K562 (cell line): ENCODE measurements around the gene FBP1. TPM values are rescaled to one million over a fixed set of nuclear protein-coding genes. Genes with fewer than 3 reads are reported as not detected.

Experiments used
- ARHGAP35 ChIP-seq: fragments of 450-650 bp; IDR thresholded peaks from 2 replicates; pipeline ENCODE4 v1.6.1; 2018; ENCODE audit not compliant: partially characterized antibody
- CTCFL ChIP-seq: IDR thresholded peaks from 2 replicates; pipeline ENCODE4 v1.6.1; 2011; ENCODE audit warnings: borderline replicate concordance, low read depth, mild to moderate bottlenecking, moderate library complexity, low read length; ENCODE audit not compliant: insufficient read depth, poor library complexity, severe bottlenecking
- CXXC5 ChIP-seq: fragments of 250-450 bp; sonication (Bioruptor Pico); IDR thresholded peaks from 2 replicates; pipeline ENCODE4 v1.8.0; 2022; ENCODE audit warnings: inconsistent platforms, mild to moderate bottlenecking, moderate library complexity
- DNMT1 ChIP-seq: fragments of 450-650 bp; IDR thresholded peaks from 2 replicates; pipeline ENCODE4 v1.6.1; 2016; ENCODE audit warnings: antibody characterized with exemption, mild to moderate bottlenecking
- FOXK2 ChIP-seq, 2 experiments: fragments of 450-650 bp; IDR thresholded peaks in 1 of 2; conservative IDR thresholded peaks in 1 of 2; 2 replicates each; pipeline ENCODE4 v1.6.1; 2016; ENCODE audit warnings: low read depth in 2 of 2, mild to moderate bottlenecking in 1 of 2
- HDAC2 ChIP-seq: fragments of 450-650 bp; IDR thresholded peaks from 2 replicates; pipeline ENCODE4 v1.6.1; 2016; ENCODE audit warnings: mild to moderate bottlenecking
- IFI16 ChIP-seq: fragments of 250-450 bp; sonication (Bioruptor Pico); IDR thresholded peaks from 2 replicates; pipeline ENCODE4 v2.1.2; 2022; ENCODE audit warnings: mild to moderate bottlenecking, inconsistent platforms
- MCM2 ChIP-seq: fragments of 450-650 bp; IDR thresholded peaks from 2 replicates; pipeline ENCODE4 v1.6.1; 2017; ENCODE audit warnings: low read depth, mild to moderate bottlenecking
- MCM3 ChIP-seq: fragments of 450-650 bp; IDR thresholded peaks from 2 replicates; pipeline ENCODE4 v1.6.1; 2016
- NR2F6 ChIP-seq: fragments of 450-650 bp; formaldehyde crosslinking; IDR thresholded peaks from 2 replicates; pipeline ENCODE4 v1.4.0; 2020; ENCODE audit warnings: mild to moderate bottlenecking
- PTRF ChIP-seq: fragments of 450-650 bp; IDR thresholded peaks from 2 replicates; pipeline ENCODE4 v1.6.1; 2016; ENCODE audit warnings: mild to moderate bottlenecking, missing genetic modification characterization, missing compliant biosample characterization
- RBBP5 ChIP-seq: fragments of 200-600 bp; sonication (generic); IDR thresholded peaks from 2 replicates; pipeline ENCODE4 v1.6.1; 2012; ENCODE audit warnings: borderline replicate concordance, mild to moderate bottlenecking, low read length, control low read depth, inconsistent platforms; ENCODE audit not compliant: insufficient read depth, poor library complexity, severe bottlenecking
- SMAD2 ChIP-seq: fragments of 150-350 bp; IDR thresholded peaks from 2 replicates; pipeline ENCODE4 v1.6.1; 2014; ENCODE audit warnings: low read depth, mild to moderate bottlenecking, low read length
- ZNF134 ChIP-seq: fragments of 250-450 bp; sonication (Bioruptor Pico); conservative IDR thresholded peaks from 2 replicates; pipeline ENCODE4 v1.4.0; 2020
- ZNF146 ChIP-seq: IDR thresholded peaks from one replicate; pipeline ENCODE4 v1.6.1; 2018; ENCODE audit warnings: missing compliant biosample characterization; ENCODE audit not compliant: unreplicated experiment
- ZNF165 ChIP-seq: fragments of 250-450 bp; sonication (Bioruptor Pico); IDR thresholded peaks from 2 replicates; pipeline ENCODE4 v1.4.0; 2020; ENCODE audit warnings: borderline replicate concordance
- ZNF174 ChIP-seq: fragments of 250-450 bp; sonication (Bioruptor Pico); IDR thresholded peaks from 2 replicates; pipeline ENCODE4 v1.4.0; 2020; ENCODE audit warnings: mild to moderate bottlenecking
- ZNF217 ChIP-seq: sonication (generic); formaldehyde crosslinking; IDR thresholded peaks from 2 replicates; pipeline ENCODE4 v1.8.0; 2022; ENCODE audit warnings: mild to moderate bottlenecking, missing genetic modification reagents
- ZNF24 ChIP-seq: fragments of 450-650 bp; IDR thresholded peaks from 2 replicates; pipeline ENCODE4 v1.6.1; 2016
- ZNF431 ChIP-seq: sonication (generic); formaldehyde crosslinking; IDR thresholded peaks from 2 replicates; pipeline ENCODE4 v1.8.0; 2022; ENCODE audit warnings: mild to moderate bottlenecking, missing genetic modification reagents
- ZNF444 ChIP-seq: fragments of 250-450 bp; sonication (Bioruptor Pico); IDR thresholded peaks from 2 replicates; pipeline ENCODE4 v1.4.0; 2020; ENCODE audit warnings: mild to moderate bottlenecking, moderate library complexity
- polyA plus RNA-seq, 8 experiments: library from polyadenylated mRNA; depleted of rRNA in 4 of 8; stranded (reverse) in 5 of 8; unstranded in 3 of 8; fragments of >200 nt; fragmentation: Nextera tagmentation in 2 of 8; fragmentation: Illumina TruSeq in 1 of 8; extraction: Ambion mirVana in 2 of 8; extraction: Trizol in 1 of 8; gene quantifications; 2 replicates each; pipeline versions ENCODE4 v1.2.1 to v1.2.3, GENCODE V29; 2011 to 2014; ENCODE audit warnings: inconsistent platforms in 1 of 8, missing spikeins in 1 of 8
- total RNA-seq, 7 experiments: library from RNA; depleted of rRNA in 6 of 7; stranded (reverse); fragments of >200 nt in 6 of 7; fragmentation: Illumina TruSeq in 2 of 7; extraction: Trizol in 2 of 7; gene quantifications; 2 replicates each; pipeline versions ENCODE4 v1.2.1 to v1.2.3, GENCODE V29; 2011 to 2021; ENCODE audit warnings: low replicate concordance in 1 of 7
- TF ChIP-seq, protein P1 (sequence below): fragments of 450-650 bp; IDR thresholded peaks from 2 replicates; pipeline ENCODE4 v1.7.1; 2018; ENCODE audit warnings: mild to moderate bottlenecking, low read depth; ENCODE audit not compliant: partially characterized antibody
- TF ChIP-seq, protein P2 (sequence below): fragments of 250-450 bp; sonication (Bioruptor Pico); IDR thresholded peaks from 2 replicates; pipeline ENCODE4 v1.4.0; 2020; ENCODE audit warnings: mild to moderate bottlenecking, moderate library complexity, borderline replicate concordance

The FBP1 gene
- total and polyA plus RNA-seq, 9 of the 15 experiments (the other 6 are each of a cell fraction or from before 2014, with no cell fraction given) = 0.24 TPM; not detected in 8

DNA sequence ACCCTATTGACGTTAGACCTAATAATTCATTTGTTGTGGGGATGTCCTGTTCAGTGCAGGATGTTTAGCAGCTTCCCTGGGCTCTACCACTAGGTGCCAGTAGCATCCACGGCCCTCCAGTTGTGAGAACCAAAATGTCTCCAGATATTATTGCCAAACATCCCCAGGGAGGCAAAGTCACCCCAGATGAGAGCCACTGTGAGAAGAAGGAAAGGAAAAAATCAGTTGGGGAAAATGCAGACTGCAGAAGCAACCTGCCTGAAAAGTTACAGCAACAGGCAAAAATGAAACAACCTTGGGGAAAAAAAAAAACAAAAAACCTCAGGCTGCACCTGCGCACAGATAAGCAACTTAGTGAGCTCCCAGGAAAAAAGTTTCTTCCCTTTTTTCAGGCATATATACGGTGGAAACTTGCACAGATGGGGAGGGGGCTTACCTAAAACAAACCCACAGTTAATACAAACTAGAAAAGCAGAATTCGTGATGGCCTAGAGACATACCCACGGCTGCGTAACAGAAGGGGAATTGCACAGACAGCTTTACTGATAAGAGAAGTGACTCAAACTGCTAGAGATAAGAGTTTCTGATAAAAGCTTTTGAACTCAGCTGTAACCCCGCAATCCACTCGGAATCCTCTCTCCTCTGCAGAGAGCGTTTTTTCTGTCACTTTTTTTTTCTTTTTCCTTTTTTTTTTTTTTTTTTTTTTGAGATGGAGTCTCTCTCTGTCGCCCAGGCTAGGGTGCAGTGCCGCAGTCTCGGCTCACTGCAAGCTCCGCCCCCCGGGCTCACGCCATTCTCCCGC is 29.8 kb upstream of the FBP1 start (continued):
- TF ChIP-seq ZNF24 = peak; percentile 52; the same call in 1 of the 2 replicates
- TF ChIP-seq CTCFL = no peak
- no peak for TF ChIP-seq MCM2
- TF ChIP-seq CXXC5 (CRISPR knock-in tag) = peak; percentile 64
- TF ChIP-seq MCM3 = no peak
- TF ChIP-seq FOXK2 (conservative IDR thresholded peaks at IDR 0.05 in 1 of 2, IDR thresholded peaks at IDR 0.05 in 1 of 2; ENCODE audit: low read depth in 2 of 2) = no peak
- no peak for TF ChIP-seq ZNF174 (CRISPR knock-in tag)
- no peak for TF ChIP-seq NR2F6 (CRISPR knock-in tag)
- TF ChIP-seq ZNF146 (CRISPR knock-in tag) = no peak
- TF ChIP-seq, protein P1, sequence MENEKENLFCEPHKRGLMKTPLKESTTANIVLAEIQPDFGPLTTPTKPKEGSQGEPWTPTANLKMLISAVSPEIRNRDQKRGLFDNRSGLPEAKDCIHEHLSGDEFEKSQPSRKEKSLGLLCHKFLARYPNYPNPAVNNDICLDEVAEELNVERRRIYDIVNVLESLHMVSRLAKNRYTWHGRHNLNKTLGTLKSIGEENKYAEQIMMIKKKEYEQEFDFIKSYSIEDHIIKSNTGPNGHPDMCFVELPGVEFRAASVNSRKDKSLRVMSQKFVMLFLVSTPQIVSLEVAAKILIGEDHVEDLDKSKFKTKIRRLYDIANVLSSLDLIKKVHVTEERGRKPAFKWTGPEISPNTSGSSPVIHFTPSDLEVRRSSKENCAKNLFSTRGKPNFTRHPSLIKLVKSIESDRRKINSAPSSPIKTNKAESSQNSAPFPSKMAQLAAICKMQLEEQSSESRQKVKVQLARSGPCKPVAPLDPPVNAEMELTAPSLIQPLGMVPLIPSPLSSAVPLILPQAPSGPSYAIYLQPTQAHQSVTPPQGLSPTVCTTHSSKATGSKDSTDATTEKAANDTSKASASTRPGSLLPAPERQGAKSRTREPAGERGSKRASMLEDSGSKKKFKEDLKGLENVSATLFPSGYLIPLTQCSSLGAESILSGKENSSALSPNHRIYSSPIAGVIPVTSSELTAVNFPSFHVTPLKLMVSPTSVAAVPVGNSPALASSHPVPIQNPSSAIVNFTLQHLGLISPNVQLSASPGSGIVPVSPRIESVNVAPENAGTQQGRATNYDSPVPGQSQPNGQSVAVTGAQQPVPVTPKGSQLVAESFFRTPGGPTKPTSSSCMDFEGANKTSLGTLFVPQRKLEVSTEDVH = no peak
- TF ChIP-seq ZNF217 (CRISPR knock-in tag) = no peak
- no peak for TF ChIP-seq IFI16 (CRISPR knock-in tag)
- TF ChIP-seq DNMT1 = no peak
- TF ChIP-seq ZNF444 = no peak
- TF ChIP-seq ZNF165 = no peak
- TF ChIP-seq ZNF431 (CRISPR knock-in tag) = no peak
- TF ChIP-seq SMAD2 = no peak
- TF ChIP-seq RBBP5 = no peak
- TF ChIP-seq HDAC2 = 0 out of 2 replicates have a peak, but pooled peaks have one; percentile 37
- no peak for TF ChIP-seq ZNF134 (CRISPR knock-in tag)
- TF ChIP-seq, protein P2, sequence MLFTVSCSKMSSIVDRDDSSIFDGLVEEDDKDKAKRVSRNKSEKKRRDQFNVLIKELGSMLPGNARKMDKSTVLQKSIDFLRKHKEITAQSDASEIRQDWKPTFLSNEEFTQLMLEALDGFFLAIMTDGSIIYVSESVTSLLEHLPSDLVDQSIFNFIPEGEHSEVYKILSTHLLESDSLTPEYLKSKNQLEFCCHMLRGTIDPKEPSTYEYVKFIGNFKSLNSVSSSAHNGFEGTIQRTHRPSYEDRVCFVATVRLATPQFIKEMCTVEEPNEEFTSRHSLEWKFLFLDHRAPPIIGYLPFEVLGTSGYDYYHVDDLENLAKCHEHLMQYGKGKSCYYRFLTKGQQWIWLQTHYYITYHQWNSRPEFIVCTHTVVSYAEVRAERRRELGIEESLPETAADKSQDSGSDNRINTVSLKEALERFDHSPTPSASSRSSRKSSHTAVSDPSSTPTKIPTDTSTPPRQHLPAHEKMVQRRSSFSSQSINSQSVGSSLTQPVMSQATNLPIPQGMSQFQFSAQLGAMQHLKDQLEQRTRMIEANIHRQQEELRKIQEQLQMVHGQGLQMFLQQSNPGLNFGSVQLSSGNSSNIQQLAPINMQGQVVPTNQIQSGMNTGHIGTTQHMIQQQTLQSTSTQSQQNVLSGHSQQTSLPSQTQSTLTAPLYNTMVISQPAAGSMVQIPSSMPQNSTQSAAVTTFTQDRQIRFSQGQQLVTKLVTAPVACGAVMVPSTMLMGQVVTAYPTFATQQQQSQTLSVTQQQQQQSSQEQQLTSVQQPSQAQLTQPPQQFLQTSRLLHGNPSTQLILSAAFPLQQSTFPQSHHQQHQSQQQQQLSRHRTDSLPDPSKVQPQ = no peak
- TF ChIP-seq ARHGAP35 = no peak
- TF ChIP-seq PTRF (tag) = no peak
